Colonic mucosa (tissue), 4 donors: Measurements from ENCODE around the gene GSTO1. TPM values are rescaled to one million over a fixed set of nuclear protein-coding genes. Genes with fewer than 3 reads are reported as not detected.

Source experiments
- DNase-seq: peaks from one replicate; pipeline ENCODE4 v3.0.0-alpha.2; 2020
- H3K27ac ChIP-seq: fragments of 200-600 bp; one replicate; pipeline ENCODE4 v1.8.0; 2021
- H3K27me3 ChIP-seq: fragments of 200-600 bp; one replicate; pipeline ENCODE4 v1.8.0; 2021
- H3K36me3 ChIP-seq: fragments of 200-600 bp; one replicate; pipeline ENCODE4 v1.8.0; 2021
- H3K4me1 ChIP-seq: fragments of 200-600 bp; one replicate; pipeline ENCODE4 v1.8.0; 2021; ENCODE audit warnings: mild to moderate bottlenecking
- H3K4me3 ChIP-seq: fragments of 200-600 bp; one replicate; pipeline ENCODE4 v1.8.0; 2021
- H3K9ac ChIP-seq, 2 donors: one replicate each; pipeline ENCODE4 v1.7.0; 2013; ENCODE audit warnings: control low read depth in 2 of 2, low read depth in 2 of 2, low read length in 2 of 2
- H3K9me3 ChIP-seq: fragments of 200-600 bp; one replicate; pipeline ENCODE4 v1.8.0; 2021
- intact Hi-C: fragments of 100-400 bp; cut with DNase I; formaldehyde crosslinking; loops from one replicate; pipeline ENCODE4 v1.14.1; 2022
- total RNA-seq, 2 donors: library from RNA; stranded (reverse); fragmentation: NEBNext Ultra II Directional in 1 of 2; extraction: Animal tissue kit (Norgen Biotek cat#: 25700) in 1 of 2; gene quantifications; one replicate each; pipeline ENCODE4 v1.2.1, GENCODE V29; 2021
- TF ChIP-seq, protein P1 (sequence below): fragments of 200-600 bp; IDR thresholded peaks from one replicate; pipeline ENCODE4 v1.8.0; 2022; ENCODE audit warnings: antibody characterized with exemption, mild to moderate bottlenecking
- donor health status: healthy.
- donor health status: DM: no; HTN: no; CAD: no.
- donor health status: DM: no; HTN: no; CAD: no.

Gene GSTO1
- total RNA-seq, 2 donors from 2014 or later = 89.9 to 98.0 TPM

GRCh38 chr10:104268713-104269645 is 14.3 kb downstream of the GSTO1 start, which contains the start of gene GSTO2:
Gene GSTO2 (plus strand): TSS chr10:104269184. CDS start chr10:104274916, 5,732 bp downstream.
- Histone ChIP-seq H3K9me3 (no peaks in the 10 kb centered on the region), H3K4me3 (peak within 1 kb of the TSS; percentile 76), H3K27ac (peak within 1 kb of the TSS; percentile 64), H3K9ac (peak within 1 kb of the TSS; percentile 89 to 92), H3K27me3 (no peaks in the 10 kb centered on the region), H3K4me1 (no peaks in the 10 kb centered on the region), H3K36me3 (no peaks in the 10 kb centered on the region)
- DNase-seq = peak; percentile 98
- TF ChIP-seq, protein P1, sequence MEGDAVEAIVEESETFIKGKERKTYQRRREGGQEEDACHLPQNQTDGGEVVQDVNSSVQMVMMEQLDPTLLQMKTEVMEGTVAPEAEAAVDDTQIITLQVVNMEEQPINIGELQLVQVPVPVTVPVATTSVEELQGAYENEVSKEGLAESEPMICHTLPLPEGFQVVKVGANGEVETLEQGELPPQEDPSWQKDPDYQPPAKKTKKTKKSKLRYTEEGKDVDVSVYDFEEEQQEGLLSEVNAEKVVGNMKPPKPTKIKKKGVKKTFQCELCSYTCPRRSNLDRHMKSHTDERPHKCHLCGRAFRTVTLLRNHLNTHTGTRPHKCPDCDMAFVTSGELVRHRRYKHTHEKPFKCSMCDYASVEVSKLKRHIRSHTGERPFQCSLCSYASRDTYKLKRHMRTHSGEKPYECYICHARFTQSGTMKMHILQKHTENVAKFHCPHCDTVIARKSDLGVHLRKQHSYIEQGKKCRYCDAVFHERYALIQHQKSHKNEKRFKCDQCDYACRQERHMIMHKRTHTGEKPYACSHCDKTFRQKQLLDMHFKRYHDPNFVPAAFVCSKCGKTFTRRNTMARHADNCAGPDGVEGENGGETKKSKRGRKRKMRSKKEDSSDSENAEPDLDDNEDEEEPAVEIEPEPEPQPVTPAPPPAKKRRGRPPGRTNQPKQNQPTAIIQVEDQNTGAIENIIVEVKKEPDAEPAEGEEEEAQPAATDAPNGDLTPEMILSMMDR = no peak
- intact Hi-C loops = no loop called here

GRCh38 chr10:104273286-104273685 is 18.6 kb downstream of the GSTO1 start:
- Histone ChIP-seq H3K27me3 (no peaks in the 10 kb centered on the region), H3K9me3 (no peaks in the 10 kb centered on the region), H3K4me3 (no peak overlapping the region), H3K9ac (no peak overlapping the region), H3K27ac (no peak overlapping the region), H3K36me3 (no peaks in the 10 kb centered on the region), H3K4me1 (no peaks in the 10 kb centered on the region)
- TF ChIP-seq, protein P1 = no peak
- DNase-seq = no peak
- intact Hi-C loops = no loop called here

GRCh38 chr10:104273899-104274575 is 19.3 kb downstream of the GSTO1 start:
- Histone ChIP-seq H3K4me3 (no peak overlapping the region), H3K9me3 (no peaks in the 10 kb centered on the region), H3K9ac (no peak overlapping the region), H3K36me3 (no peaks in the 10 kb centered on the region), H3K27ac (no peak overlapping the region), H3K4me1 (no peaks in the 10 kb centered on the region), H3K27me3 (no peaks in the 10 kb centered on the region)
- TF ChIP-seq, protein P1 = no peak
- intact Hi-C loops = no loop called here
- DNase-seq = no peak

DNA sequence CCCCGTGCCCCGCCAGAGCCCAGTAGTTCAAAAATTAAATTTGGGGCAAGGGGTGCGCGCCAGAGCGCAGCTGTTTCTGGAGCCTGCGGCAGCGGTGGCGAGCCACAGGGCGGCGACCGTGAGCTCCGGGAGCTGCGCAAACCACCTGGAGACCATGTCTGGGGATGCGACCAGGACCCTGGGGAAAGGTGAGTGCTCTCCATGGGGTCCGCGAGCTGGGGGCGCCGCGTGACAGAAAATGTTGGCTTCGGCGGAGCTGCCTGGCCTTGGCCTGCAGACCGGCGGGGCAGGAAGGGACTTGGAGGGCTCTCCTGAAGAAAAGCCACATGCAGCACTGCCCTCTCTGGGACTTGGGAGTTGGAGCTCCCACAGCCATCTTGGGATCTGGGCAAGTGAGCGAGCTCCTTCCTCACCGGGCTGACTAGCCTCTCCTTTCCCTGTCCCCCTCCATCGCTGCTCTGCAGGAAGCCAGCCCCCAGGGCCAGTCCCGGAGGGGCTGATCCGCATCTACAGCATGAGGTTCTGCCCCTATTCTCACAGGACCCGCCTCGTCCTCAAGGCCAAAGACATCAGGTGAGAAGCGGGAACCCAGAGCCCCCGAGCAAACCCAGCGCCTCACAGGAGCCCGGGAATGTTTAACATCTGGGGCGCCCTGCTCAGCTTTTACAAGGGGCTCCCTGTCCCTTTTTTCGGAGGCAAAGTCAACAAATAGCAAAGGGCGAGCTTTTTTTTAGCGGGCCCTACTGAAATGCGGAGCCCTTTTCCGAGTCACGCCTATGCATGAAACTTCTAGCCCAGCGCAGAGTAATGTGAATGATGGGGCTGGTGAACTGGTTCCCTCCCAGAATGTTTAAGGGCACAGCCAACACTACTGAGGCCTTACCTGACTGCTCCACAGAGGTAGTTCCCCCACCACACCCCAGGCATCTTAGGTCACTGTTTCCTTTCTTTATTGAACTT is 20.4 kb downstream of the GSTO1 start:
- Histone ChIP-seq H3K4me3 (peak overlapping the region; percentile 36), H3K27me3 (no peaks in the 10 kb centered on the region), H3K4me1 (no peaks in the 10 kb centered on the region), H3K9me3 (no peaks in the 10 kb centered on the region), H3K36me3 (no peaks in the 10 kb centered on the region), H3K27ac (no peak overlapping the region), H3K9ac (peak overlapping the region; percentile 60 to 67)
- DNase-seq = peak; percentile 65
- TF ChIP-seq, protein P1 = peak; percentile 85
- intact Hi-C loops = no loop called here

- TF ChIP-seq, protein P1 = no peak
- no peaks in the 10 kb centered on the region for H3K9me3 ChIP-seq
- H3K27me3 ChIP-seq = no peaks in the 10 kb centered on the region
- intact Hi-C loops = no loop called here
- H3K4me3 ChIP-seq = no peak overlapping the region
- H3K36me3 ChIP-seq = no peaks in the 10 kb centered on the region
- no peak for DNase-seq
- no peak overlapping the region for H3K9ac ChIP-seq
- no peaks in the 10 kb centered on the region for H3K4me1 ChIP-seq
- H3K27ac ChIP-seq = no peak overlapping the region
Observed at GRCh38 chr10:104276192-104276591, 21.5 kb downstream of the GSTO1 start.
